Activated CD4-positive, alpha-beta T cell treated with anti-CD3 and anti-CD28 coated beads, Interleukin-2, amount 50 U/mL, for 4 hours (primary cell): ENCODE measurements around the gene MEGF6.

Experiments used
- DNase-seq, 2 experiments: peaks; one replicate each; pipeline ENCODE4 v3.0.0-alpha.2; 2020

MEGF6 gene

DNA sequence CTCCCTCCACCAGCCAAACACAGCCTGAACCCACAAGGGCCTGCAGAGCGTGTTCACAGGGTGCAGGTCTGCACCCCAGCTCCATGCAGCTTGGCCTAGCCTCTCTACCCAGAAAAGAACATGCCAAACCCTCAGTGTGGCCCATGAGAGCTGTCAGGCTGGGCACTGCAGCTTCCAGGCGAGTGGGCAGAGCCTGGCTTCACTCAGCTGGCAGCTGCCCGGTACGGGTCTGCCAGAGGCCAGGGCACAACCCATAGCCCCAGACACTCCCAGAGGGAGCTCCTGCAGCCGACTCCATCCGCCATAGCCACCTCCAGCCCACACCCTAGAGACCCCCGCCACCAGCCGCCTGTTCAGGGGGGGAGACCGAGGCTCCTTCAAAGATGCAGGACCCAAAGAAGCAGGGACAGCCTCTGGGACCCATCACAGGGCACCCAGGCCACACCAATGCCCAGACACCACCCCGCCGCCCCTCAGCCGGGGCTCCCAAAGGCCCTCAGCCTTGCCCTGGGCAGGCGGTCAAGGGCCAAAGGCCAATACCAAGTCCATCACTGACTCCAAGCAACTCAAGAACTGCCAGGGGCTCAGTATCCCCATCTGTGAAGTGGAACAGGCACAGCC is 42.4 kb downstream of the MEGF6 start:
- no peak for DNase-seq

DNA sequence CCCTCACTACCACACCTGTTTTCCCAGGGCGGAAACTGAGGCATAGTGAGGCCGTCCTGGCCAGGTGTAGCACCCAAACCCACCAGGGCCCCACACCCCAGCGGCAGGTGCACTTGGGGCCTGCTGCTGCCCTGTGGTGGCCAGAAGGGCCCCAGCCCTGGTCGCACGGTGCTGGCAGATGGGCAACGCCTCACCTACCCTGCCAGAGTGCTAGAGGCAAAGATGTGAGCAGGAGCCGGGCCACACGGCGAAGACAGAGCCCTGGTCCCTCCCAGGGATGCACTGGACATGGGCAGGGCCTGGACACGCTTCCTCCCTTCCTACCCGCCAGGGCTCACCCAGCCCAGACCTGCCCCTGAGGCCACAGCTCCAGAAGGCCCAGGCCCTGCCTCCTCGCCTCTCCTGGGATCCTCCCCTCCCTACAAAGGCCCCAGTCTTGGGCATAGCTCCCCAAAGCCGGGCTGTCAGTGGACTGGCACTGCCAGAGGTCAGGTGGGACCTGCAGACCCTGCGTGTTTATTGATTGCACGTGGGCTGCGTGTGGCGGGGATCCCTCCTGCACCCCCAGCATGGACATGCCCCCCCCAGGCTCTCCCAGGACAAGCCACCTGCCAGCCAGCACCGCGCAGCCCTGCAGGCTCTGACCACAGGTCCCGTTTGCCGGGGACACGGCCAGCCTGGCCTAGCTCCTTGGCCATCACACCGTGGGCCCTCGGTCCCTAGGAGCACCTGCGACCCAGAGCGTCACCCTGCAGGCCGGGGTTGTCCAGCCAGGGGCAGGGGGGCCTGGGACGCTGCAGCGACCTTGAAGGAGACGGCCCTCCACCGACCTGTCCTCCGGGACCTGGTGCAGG is 44.1 kb downstream of the MEGF6 start:
- no peak for DNase-seq

DNA sequence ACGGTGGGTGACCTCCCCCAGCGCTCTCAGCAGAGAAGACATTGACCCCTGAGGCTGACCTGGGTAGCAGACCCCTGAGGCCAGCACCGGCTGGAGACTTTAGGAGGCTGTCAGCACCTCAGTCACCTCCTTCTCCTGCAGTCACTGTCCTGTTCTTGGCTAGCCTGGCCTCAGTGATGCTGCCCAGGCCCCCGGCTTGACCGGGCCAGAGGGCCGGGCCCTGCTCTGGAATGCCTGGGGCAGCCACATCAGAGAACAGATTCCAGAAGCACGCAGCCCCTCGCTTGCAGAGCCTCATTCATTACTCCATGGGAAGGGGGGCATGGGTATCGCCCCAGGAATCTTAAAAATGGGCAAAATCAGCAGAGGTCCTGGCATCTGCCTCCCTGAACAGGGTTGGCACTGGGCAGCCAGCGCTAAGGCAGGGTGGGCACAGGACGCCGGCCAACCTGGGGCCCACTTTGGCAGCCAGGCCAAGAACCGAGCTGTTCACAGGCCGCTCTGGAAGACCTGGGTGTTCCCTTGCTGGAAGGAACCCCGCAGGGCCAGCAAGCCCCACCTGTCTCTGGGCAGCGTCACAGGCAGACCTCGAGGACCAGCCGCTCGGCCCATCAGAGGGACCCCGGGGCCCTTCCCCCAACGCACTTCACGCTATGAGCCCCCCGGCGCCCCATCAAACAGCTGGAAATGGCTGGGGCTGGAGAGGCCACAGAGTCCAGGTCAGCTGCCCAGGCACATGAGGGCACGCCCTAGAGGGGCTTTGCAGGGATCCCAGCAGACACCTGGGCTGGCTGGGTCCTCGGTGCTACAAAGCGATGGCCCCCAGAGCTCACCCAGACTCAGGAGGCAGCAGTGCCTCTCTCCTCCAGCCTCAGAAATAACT is 45.1 kb downstream of the MEGF6 start:
- DNase-seq = no peak

DNA sequence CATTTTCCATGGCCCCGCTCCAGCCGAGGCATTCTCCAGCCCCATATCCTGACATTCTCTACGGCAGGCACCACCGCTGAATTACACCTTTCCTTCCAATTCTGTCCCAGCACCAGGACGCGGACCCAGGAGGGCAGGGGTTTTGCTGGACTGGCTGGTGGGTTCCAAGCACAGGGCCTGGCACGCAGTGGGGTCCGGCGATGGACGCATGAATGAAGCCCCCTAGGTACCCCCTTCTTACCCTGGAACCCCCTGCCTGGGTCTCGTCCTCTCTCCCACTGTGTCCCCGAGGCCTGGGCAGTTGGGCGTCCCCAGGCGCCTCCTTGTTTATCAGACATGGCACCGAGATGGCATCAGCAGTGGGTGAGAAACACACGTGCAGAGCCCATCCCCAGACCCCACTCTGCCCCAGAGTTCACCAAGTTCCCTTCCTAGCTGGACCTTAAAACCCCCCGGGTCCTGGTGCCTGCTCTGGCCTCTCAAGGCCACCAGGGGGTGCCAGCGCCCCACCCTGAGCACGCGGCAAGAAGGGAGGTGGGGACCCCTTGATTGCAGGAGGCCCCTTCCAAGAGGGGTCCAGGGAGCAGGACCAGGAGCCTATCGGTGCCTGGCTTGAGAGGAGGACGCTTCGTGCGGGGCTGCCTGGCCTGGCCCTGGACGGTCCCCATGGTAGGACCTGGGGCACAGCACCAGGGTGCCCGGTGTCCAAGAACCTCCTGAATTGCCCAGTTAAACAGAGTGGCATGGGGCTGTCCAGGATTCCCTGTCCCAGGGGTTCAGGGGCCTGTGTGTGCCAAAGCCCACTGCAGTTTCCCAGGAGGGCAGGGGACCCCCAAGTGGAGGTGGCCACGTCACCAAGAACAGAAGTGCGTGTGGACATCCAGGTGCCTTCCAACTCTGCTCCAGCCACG is 46.1 kb downstream of the MEGF6 start:
- DNase-seq = peak; percentile 7 to 20

DNA sequence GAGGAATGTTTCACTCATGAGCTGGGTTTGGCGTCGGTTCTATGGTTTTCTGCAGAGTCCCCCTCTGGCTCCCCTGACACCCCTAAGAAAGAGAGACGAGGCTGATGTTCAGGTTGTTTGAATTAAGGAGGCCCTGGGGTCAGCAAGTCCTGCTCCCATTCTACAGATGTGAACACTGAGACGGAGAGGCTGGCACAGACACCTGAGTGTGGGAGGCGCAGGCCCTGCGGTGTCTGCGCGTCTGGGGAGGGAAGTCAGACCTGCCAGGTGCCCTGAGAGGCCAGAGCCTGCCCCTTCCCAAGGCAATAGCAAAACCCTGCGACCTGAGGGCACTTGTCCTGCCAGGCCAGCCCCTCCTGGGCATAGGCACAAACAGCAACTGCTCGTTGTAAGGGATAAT is 47.7 kb downstream of the MEGF6 start:
- DNase-seq = no peak

DNA sequence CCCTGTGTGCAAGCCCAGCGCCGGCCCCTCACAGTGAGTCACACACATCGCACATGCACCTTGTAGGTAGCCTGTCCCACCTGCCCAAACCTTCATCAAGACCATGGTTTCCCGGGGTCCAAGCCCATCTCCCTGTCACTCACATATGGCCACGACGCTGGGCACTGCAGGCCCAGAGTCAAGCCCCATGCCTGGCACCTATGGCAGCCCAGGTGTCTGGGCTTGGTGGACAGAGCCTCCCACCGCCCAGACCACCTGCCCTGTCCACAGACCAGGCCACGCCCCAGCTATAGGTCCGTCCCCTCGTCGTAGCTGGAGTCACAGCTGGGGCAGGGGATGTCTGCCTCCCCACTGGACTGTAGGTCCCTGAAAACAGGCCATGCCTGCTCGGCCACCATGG is 48.2 kb downstream of the MEGF6 start:
- no peak for DNase-seq

DNA sequence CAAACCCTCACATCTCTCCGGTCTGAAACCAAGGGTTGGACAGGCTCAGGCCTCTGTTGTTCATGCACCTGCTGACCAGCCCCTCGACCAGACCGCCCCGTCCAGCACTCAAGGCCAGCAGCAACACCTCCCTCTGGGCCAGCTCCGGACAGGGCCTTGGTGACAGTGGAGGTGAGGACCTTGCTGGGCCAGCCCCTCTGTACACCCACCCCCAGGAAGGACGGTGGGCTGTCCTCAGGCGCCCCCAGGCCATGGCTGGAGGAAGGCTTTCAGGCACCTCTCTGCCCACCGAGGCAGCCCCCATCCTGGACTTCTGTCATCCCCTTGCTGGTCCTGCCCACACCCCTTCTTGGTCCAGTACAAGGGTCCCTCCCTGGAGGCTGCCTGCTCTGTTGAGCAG is 48.6 kb downstream of the MEGF6 start:
- DNase-seq = no peak

DNA sequence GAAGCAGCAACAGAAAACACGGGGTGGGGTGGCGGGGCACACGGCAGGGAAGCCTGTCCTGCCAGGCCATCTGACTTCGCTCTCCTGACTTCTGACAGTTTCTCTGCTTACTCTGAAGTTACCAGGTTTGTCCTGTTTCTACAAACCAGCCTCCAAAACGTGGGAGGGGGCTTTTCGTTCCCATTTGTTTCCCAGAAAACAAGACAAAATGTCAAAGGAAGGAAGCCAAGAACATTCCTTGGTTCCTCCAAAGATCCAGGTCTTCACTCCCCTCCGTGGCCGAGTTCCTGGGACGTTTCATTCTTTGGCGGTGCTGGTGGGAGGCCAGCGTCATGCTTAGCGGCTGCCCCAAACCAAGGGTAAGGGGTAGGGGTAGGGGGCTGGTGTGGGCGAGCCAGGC is 49.6 kb downstream of the MEGF6 start:
- DNase-seq = no peak

DNA sequence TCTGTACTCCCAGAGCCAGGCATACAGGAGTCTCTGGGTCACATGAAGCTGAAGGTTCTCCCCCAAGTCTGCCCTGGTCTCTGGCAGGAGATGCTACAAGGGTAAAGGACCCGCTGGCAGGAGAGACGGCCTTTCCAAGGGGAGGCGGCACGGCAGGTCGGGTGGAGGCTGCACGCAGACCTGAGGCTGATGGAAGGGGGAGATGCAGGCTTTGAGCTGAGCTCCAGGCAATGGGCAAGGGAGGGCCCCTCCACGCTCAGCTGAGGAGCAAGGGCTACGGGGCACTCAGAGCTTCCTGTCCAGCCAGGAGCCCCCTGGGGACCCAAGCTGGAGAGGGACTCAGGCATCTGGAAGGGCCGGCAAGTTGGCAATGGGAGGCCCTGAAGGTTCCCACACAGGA is 50.3 kb downstream of the MEGF6 start:
- DNase-seq = no peak

DNA sequence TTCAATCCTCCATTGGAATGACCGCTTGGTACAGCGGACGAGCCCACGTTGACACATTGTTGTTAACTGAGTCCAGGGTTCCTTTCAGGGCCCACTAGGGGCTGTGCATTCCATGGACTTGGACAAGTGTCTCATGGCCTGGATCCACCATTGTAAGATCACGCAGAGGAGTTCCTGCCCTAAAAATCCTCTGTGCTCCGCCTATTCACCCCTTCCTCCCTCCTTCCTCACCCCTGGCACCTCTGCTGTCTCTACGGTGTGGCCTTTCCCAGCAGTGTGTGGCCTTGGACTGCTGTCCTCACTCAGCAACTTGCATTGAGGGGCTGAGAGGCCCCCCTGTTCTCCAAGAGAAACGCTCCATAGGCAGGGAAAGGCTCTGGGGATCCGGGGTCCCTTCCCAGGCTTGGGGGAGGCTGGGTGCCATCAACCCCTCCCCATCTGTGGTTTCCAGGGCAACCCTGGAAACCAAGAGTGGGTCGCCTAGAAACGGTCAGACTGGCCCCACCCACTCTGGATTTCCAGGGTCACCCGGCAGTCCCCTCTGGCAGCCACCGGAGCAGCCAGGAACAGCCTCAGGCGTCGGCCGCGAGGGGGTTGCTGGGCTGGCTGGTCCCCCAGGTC is 50.9 kb downstream of the MEGF6 start:
- no peak for DNase-seq

DNA sequence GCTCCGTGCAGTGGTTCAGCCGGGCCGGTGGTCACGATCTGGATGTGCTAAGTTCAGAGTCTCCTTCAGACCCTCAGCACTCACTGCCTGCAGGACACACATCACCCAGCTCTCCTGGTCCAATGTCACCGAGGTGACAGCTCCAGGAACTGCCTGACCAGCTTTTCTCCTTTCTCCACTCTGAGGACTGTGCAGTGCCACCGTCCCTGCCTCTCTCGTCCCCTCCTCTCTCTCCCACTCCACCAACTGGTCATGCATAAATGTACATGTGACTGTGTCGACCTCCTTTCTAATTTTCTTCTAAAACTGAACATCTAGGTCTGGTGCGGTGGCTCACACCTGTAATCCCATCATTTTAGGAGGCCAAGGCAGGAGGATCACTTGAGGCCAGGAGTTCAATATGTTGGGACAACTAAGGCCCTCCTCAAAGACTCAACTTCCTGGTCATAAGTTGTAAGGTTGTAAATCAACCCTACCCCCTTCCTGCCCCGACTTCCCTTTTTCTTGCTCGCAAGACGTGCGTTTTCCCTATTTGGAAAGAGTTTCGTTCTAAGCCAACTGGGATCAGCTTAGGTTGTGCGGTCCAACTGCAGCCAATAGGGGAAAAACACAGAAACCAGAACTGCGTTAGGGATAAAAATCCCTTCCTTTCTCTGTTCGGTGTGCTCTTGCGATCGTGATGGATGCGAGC is 53.1 kb downstream of the MEGF6 start:
- no peak for DNase-seq

DNA sequence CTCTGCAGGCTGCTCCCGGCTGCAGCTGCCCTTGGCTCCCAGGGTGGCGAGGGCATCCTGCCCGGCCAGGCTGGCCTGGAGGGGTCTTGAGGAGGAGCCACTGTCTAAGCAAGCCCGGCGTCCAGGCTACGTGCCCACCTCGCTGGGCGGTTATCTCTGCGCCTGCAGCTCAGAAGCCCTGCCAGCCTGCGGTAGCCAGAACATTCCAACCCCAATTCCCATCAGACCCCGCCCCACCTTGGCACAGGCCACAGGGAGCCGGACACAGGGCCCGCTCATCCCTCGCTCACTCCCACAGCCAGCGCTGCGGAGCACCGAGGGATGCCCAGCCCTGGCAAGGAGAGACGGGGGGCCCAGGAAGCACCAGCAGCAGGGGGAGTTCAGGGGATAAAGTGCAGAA is 53.9 kb downstream of the MEGF6 start:
- DNase-seq = no peak

DNA sequence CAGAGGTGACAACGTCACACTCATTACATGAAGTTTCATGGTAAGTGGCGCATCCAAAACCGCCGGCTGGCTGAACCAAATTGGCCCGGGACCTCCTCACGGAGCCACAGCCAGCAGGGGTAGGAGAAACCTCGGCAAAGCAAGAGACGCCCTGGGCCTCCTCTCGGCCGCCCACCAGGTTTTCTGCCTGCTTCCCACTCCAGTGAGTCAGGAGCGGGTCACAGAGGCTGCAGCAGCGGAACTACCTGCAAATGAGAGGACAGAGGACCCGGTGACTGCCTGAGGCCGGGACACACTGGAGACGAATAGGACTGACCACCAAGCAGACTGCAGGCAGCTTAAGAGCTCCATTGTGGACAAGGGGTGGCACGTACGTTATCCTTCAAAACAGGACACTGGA is 55.0 kb downstream of the MEGF6 start:
- DNase-seq = no peak

DNA sequence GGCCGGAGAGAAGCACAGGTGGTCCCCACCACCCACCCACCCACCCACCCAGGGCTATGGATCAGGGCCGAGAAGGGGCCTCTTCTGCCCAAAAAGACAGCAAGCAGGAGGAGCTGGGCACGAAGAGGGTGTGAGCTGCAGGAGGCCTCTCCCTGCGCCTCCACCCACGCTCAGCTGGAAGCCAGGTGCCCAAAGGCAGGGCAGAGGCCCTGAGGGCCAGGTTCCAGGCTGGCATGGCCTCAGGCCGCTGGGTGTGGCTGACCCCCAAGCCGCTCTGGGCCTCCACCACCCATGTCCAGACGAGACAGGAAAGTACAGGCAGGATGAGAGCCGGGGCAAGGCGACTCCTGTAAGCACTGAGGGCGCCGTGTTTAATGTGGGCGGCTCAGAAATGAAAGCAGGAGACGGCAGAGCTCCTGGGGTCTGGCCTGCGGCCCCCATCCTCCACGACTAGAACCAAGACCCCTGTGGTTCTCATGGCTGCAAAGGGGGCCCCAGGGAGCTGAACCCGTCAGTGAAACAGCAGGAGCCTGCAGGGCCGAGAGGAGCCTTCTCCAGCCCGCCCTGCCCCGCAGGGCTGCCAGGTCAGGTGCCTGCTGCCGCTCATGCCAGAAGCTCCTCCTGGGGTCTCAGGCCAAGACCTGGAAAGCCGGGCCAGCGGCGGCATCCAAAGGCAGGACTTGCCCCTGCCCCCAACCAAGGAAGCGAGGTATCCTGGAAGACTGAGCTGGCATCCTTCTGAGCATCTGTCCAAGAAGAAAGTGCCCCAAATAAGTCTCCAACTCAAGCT is 56.0 kb downstream of the MEGF6 start:
- no peak for DNase-seq

DNA sequence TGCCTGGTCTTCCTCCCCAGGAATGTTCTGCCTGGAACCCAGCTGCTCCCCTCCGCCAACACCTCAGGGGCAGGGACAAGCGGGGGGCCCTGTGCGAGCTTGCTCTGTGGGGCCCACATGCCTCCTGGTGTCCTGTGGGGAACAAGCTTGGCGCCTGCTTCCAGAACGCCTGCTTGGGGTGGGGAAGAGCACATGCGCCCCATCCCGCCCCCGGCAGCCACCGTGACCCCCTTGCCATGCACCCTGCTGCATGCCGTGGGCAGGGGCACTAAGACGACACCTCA is 57.4 kb downstream of the MEGF6 start:
- no peak for DNase-seq

DNA sequence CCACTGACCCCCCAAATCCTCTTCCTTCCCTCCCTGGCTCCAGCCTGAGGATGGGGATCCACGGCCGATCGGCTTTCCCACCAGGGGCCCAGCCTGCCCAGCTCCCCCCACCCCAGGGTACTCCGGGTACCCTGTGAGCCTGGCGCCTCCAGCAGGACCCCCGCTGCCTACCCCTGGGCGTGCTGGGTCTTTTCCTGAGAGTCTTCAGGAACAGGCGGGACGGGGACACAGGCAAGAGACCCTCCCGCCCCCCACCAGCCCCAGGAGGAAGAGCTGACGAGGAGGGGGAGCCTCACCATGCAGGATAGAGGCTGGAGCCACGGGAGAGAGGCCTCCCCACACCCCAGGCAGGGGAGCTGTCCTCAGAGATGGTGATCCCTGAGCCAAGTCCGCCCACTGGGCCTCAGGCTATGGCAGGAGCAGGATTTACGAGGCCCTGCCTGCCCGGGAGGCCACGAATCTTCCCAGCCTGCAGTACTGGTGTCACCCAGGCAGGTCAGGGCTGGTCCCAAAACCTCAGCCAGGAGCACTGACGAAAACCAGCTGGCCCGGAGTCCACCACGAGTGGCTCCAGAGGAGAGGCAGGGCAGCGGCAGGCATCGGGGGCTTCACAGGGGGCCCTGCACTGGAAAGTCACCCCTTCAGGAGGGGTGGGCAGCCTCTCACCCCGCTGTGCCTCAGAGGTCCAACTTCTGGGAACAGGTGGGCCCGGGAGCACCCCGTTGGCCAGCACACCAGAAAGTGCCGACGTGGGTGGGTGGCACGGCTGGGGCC is 58.0 kb downstream of the MEGF6 start:
- no peak for DNase-seq

DNA sequence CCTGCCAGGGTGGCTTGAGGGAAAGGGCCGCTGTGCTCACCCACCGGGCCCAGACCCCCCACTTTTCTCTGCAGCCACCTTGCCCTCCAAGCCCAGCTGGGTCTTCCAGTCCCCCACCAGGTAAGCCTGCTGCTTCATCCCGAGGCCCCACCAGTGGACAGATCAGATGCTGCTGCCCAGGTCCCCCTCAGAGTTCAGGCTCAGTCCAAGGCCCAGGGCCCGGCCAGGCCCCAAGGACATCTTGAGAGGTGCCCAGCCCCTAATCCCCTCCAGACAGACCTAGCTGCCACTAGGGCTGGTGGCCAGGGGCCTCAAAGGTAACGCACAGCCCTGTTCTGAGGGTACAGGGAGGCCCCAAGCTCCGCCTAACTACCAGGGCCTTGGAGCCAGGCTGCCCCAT is 58.6 kb downstream of the MEGF6 start:
- no peak for DNase-seq

DNA sequence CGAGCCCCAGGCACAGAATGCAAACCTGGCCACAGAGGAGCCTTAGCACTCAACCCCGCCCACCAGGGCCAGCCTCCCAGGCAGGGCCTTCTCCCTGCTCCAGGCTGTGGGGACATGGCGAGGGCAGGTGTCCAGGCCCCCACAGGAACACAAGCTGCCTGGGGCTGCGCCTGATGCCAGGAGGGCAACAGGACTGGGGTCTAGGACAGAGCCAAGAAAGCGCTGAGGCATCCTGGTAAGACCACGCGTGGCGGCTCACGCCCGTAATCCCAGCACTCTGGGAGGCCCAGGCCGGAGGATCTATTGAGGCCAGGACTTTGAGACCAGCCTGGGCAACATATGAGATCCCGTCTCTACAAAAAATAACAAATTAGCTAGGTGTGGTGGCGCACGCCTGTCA is 59.1 kb downstream of the MEGF6 start:
- DNase-seq = no peak

DNA sequence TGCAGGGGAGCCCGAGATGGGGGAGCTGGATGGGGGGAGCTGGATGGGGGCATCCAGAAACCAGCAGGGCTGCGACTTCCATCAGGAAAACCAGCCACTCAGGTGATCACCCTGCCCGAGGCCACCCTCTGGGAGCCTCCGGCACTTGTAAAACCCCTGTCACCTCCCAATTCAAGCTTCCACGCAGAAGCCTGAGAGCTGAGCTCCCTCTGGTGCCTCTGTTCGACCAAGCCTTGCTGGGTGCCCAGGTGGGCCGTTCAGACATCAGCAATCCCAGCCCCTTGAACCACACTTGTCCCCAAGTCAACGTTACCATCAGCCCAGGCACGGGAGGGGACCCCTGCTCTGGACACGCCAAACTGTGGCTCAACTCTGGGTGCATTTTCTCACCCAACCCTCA is 59.6 kb downstream of the MEGF6 start:
- DNase-seq = no peak

DNA sequence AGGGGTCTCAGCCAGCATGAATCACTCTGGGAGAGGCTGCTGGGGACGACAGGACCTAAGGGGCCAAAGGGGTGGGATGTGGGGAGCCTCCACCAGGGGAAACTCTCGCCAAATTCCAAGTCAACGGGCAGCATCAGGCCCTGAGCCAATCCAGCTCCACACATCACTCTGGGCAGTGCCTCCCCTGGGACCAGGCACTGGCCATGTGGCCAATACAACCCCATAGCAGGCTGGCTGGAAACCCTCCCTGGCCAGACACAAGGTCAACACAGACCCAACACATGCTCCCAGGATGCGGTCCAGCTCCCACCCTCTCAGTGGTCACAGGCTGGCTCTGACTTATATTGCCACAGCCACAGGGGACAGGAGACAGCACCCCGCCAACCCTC is 60.0 kb downstream of the MEGF6 start:
- no peak for DNase-seq
